ENCODE measurements around the gene CALM3. TPM values are rescaled to one million over a fixed set of nuclear protein-coding genes. Genes with fewer than 3 reads are reported as not detected.

Gene CALM3
- total and polyA plus RNA-seq, 2 of the 13 experiments (the other 11 are each of a cell fraction or from before 2014, with no cell fraction given), result 239 to 258 TPM

- TF ChIP-seq, protein P1, sequence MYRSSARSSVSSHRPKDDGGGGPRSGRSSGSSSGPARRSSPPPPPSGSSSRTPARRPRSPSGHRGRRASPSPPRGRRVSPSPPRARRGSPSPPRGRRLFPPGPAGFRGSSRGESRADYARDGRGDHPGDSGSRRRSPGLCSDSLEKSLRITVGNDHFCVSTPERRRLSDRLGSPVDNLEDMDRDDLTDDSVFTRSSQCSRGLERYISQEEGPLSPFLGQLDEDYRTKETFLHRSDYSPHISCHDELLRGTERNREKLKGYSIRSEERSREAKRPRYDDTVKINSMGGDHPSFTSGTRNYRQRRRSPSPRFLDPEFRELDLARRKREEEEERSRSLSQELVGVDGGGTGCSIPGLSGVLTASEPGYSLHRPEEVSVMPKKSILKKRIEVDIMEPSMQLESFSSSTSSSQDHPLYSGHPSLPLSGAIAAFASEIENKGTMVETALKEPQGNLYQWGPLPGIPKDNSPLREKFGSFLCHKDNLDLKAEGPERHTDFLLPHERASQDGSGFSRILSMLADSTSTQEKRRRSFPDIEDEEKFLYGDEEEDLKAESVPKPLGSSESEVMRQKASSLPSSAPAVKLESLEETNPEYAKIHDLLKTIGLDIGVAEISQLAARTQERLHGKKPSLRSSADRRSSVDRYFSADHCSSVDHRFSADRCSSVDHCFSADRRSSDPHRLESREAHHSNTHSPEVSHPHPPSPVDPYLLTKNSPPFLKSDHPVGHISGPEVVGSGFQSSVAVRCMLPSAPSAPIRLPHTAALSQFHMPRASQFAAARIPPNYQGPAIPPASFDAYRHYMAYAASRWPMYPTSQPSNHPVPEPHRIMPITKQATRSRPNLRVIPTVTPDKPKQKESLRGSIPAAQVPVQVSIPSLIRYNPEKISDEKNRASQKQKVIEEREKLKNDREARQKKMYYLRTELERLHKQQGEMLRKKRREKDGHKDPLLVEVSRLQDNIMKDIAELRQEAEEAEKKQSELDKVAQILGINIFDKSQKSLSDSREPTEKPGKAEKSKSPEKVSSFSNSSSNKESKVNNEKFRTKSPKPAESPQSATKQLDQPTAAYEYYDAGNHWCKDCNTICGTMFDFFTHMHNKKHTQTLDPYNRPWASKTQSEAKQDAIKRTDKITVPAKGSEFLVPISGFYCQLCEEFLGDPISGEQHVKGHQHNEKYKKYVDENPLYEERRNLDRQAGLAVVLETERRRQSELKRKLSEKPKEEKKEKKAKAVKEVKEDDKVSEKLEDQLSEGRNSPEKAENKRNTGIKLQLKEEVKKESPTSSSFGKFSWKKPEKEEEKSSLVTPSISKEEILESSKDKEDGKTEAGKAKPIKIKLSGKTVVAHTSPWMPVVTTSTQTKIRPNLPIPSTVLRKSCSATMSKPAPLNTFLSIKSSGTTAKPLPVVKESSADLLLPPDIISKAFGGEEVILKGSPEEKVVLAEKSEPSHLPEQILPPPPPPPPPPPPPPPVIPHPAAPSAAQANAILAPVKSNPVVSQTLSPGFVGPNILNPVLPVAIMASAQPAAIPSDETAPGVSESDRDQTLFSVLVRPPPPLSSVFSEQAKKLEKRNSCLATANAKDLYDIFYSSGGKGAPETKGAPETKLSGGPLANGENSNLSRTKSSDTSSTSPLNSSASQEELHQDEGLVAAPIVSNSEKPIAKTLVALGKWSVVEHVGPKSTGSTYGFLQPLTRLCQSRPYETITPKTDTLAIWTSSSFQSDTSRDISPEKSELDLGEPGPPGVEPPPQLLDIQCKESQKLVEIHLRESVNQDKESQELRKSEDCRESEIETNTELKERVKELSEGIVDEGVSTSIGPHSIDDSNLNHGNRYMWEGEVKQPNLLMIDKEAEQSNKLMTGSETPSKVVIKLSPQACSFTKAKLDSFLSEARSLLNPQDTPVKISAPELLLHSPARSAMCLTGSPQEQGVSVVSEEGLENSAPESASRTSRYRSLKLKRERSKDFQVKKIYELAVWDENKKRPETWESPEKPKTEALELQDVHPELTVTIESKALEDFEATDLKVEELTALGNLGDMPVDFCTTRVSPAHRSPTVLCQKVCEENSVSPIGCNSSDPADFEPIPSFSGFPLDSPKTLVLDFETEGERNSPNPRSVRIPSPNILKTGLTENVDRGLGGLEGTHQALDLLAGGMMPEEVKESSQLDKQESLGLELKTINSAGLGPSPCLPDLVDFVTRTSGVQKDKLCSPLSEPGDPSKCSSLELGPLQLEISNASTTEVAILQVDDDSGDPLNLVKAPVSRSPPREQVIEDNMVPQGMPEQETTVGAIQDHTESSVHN (CRISPR knock-in tag; IDR thresholded peaks at IDR 0.05), result no peak
- TF ChIP-seq ZNF891 (CRISPR knock-in tag; IDR thresholded peaks at IDR 0.05), result no peak
- TF ChIP-seq SAFB2 (CRISPR knock-in tag; IDR thresholded peaks at IDR 0.05; ENCODE audit: borderline replicate concordance, low read depth), result no peak; the same call in 1 of the 2 replicates
- no peak for TF ChIP-seq ZNF562 (CRISPR knock-in tag; IDR thresholded peaks at IDR 0.05; ENCODE audit: borderline replicate concordance)
- no peak for TF ChIP-seq ZNF570 (CRISPR knock-in tag; IDR thresholded peaks at IDR 0.05; ENCODE audit: borderline replicate concordance)
- TF ChIP-seq NPAS2 (CRISPR knock-in tag; IDR thresholded peaks at IDR 0.05; ENCODE audit: borderline replicate concordance), result no peak
- TF ChIP-seq ZNF614 (CRISPR knock-in tag; IDR thresholded peaks at IDR 0.05; ENCODE audit: borderline replicate concordance), result no peak
- TF ChIP-seq ZBTB38 (CRISPR knock-in tag; IDR thresholded peaks at IDR 0.05), result no peak
- TF ChIP-seq GPN1 (CRISPR knock-in tag; IDR thresholded peaks at IDR 0.05; ENCODE audit: borderline replicate concordance), result no peak
- peak; percentile 80; the same call in 1 of the 2 replicates for TF ChIP-seq ATAD3A (CRISPR knock-in tag; IDR thresholded peaks at IDR 0.05)
- TF ChIP-seq TRIM22 (IDR thresholded peaks at IDR 0.05), result no peak
- no peak for TF ChIP-seq ZNF557 (CRISPR knock-in tag; IDR thresholded peaks at IDR 0.05)
- TF ChIP-seq ZNF644 (CRISPR knock-in tag; IDR thresholded peaks at IDR 0.05; ENCODE audit: low read depth), result no peak
- TF ChIP-seq, protein P2, sequence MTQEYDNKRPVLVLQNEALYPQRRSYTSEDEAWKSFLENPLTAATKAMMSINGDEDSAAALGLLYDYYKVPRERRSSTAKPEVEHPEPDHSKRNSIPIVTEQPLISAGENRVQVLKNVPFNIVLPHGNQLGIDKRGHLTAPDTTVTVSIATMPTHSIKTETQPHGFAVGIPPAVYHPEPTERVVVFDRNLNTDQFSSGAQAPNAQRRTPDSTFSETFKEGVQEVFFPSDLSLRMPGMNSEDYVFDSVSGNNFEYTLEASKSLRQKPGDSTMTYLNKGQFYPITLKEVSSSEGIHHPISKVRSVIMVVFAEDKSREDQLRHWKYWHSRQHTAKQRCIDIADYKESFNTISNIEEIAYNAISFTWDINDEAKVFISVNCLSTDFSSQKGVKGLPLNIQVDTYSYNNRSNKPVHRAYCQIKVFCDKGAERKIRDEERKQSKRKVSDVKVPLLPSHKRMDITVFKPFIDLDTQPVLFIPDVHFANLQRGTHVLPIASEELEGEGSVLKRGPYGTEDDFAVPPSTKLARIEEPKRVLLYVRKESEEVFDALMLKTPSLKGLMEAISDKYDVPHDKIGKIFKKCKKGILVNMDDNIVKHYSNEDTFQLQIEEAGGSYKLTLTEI (CRISPR knock-in tag; conservative IDR thresholded peaks at IDR 0.05), result no peak
Observed at GRCh38 chr19:46600384-46601317, 479 bp upstream of the CALM3 start (continued).

Measured in HepG2 (cell line).